Activated CD8-positive, alpha-beta T cell treated with anti-CD3 and anti-CD28 coated beads for 36 hours (primary cell): ENCODE measurements around the gene HDAC10. TPM values are rescaled to one million over a fixed set of nuclear protein-coding genes. Genes with fewer than 3 reads are reported as not detected.

Source experiments
- ATAC-seq: fragments of 200-7000 bp; cut with Tn5 transposase; one replicate; pipeline ENCODE4 v1.10.0; 2021; ENCODE audit warnings: mild to moderate bottlenecking, moderate library complexity
- CTCF ChIA-PET: fragments of 350-600 bp; sonication (Branson Sonifier 250); formaldehyde crosslinking; loops from one replicate; lab custom pipeline; 2021; ENCODE audit warnings: antibody characterized with exemption; lab: Charles Lee
- POLR2A ChIA-PET: fragments of 350-600 bp; sonication (Branson Sonifier 250); formaldehyde crosslinking; loops from one replicate; lab custom pipeline; 2021; ENCODE audit warnings: antibody characterized with exemption; lab: Charles Lee
- DNase-seq: peaks from one replicate; pipeline ENCODE4 v3.0.0-alpha.2; 2020
- H3K27ac Mint-ChIP-seq: one replicate; pipeline ENCODE4 v1.8.0; 2021; ENCODE audit warnings: mild to moderate bottlenecking, mixed read lengths
- H3K27me3 Mint-ChIP-seq: one replicate; pipeline ENCODE4 v1.8.0; 2021; ENCODE audit warnings: mixed read lengths
- H3K36me3 Mint-ChIP-seq: one replicate; pipeline ENCODE4 v1.8.0; 2021; ENCODE audit warnings: low read depth, mixed read lengths
- H3K4me1 Mint-ChIP-seq: one replicate; pipeline ENCODE4 v1.8.0; 2021; ENCODE audit warnings: low read depth, mixed read lengths
- H3K4me3 Mint-ChIP-seq: one replicate; pipeline ENCODE4 v1.8.0; 2021; ENCODE audit warnings: mild to moderate bottlenecking, moderate library complexity, mixed read lengths
- H3K9me3 Mint-ChIP-seq: one replicate; pipeline ENCODE4 v1.8.0; 2021; ENCODE audit warnings: mixed read lengths
- CTCF ChIP-seq: fragments of 200-600 bp; IDR thresholded peaks from one replicate; pipeline ENCODE4 v1.8.0; 2022; ENCODE audit warnings: antibody characterized with exemption, mild to moderate bottlenecking
- intact Hi-C: fragments of 100-400 bp; cut with micrococcal nuclease; formaldehyde crosslinking; loops from one replicate; pipeline ENCODE4 v1.10.0; 2022
- total RNA-seq, 2 experiments: library from RNA; stranded (reverse); gene quantifications; one replicate each; pipeline ENCODE4 v1.2.3, GENCODE V29; 2021

Gene HDAC10
- total RNA-seq, 2 experiments from 2014 or later = 43.0 to 44.3 TPM

GRCh38 chr22:50220603-50221409 is 30.3 kb downstream of the HDAC10 start:
- Mint-ChIP-seq H3K4me3 (no peak overlapping the region), H3K9me3 (no peaks in the 10 kb centered on the region), H3K27ac (no peak overlapping the region), H3K4me1 (no peaks in the 10 kb centered on the region), H3K36me3 (peaks cover 34% of the 10 kb centered on the region), H3K27me3 (no peaks in the 10 kb centered on the region)
- ATAC-seq = no peak
- no peak for TF ChIP-seq CTCF
- ChIA-PET POLR2A (interaction anchor here (0.6 to 0.9 kb wide), 2 partner anchors 11 to 221 kb away, joined by 3 to 4 read pairs; no protein-coding TSS in a partner anchor), CTCF (interaction anchor here (1.3 to 1.4 kb wide), 2 partner anchors 12 to 70 kb away, joined by 4 to 7 read pairs; no protein-coding TSS in a partner anchor)
- intact Hi-C loops = no loop called here
- no peak for DNase-seq

- ChIA-PET CTCF (interaction anchor here (1.4 kb wide), 1 partner anchor 12 kb away, joined by 7 read pairs; no protein-coding TSS in a partner anchor), POLR2A (interaction anchor here (0.9 kb wide), 1 partner anchor 12 kb away, joined by 4 read pairs; no protein-coding TSS in a partner anchor)
- no peak for ATAC-seq
- TF ChIP-seq CTCF = no peak
- no peaks in the 10 kb centered on the region for H3K4me1 Mint-ChIP-seq
- no peak overlapping the region for H3K27ac Mint-ChIP-seq
- DNase-seq = no peak
- H3K4me3 Mint-ChIP-seq = no peak overlapping the region
- H3K36me3 Mint-ChIP-seq = peaks cover 33% of the 10 kb centered on the region
- no peaks in the 10 kb centered on the region for H3K9me3 Mint-ChIP-seq
- no peaks in the 10 kb centered on the region for H3K27me3 Mint-ChIP-seq
- intact Hi-C loops = no loop called here
These were observed 31.1 kb downstream of the HDAC10 start for GRCh38 chr22:50219800-50220602.

GRCh38 chr22:50218996-50219727 is 31.9 kb downstream of the HDAC10 start:
- DNase-seq (no peak), ATAC-seq (no peak)
- intact Hi-C loops = no loop called here
- no peak for TF ChIP-seq CTCF
- Mint-ChIP-seq H3K4me3 (no peak overlapping the region), H3K27ac (no peak overlapping the region), H3K4me1 (no peaks in the 10 kb centered on the region), H3K36me3 (peaks cover 36% of the 10 kb centered on the region), H3K9me3 (no peaks in the 10 kb centered on the region), H3K27me3 (no peaks in the 10 kb centered on the region)
- POLR2A ChIA-PET = interaction anchor here (1.5 kb wide), 1 partner anchor 18 kb away, joined by 5 read pairs; the partner anchor contains the start of gene SELENOO
- CTCF ChIA-PET = no interaction called here

- no peaks in the 10 kb centered on the region for H3K9me3 Mint-ChIP-seq
- ATAC-seq (no peak), DNase-seq (no peak)
- H3K27me3 Mint-ChIP-seq = no peaks in the 10 kb centered on the region
- CTCF ChIA-PET = no interaction called here
- intact Hi-C loops = no loop called here
- no peak overlapping the region for H3K27ac Mint-ChIP-seq
- no peaks in the 10 kb centered on the region for H3K4me1 Mint-ChIP-seq
- POLR2A ChIA-PET = interaction anchor here (1.5 kb wide), 1 partner anchor 17 kb away, joined by 5 read pairs; the partner anchor contains the start of gene SELENOO
- TF ChIP-seq CTCF = no peak
- peaks cover 34% of the 10 kb centered on the region for H3K36me3 Mint-ChIP-seq
- H3K4me3 Mint-ChIP-seq = no peak overlapping the region
These were observed 32.7 kb downstream of the HDAC10 start for GRCh38 chr22:50218153-50218995.
